DMS 273 (cell line): ENCODE measurements around the gene LEPR.

Source experiments
- DNase-seq: peaks from one replicate; lab custom pipeline; 2025; ENCODE audit not compliant: unreplicated experiment; lab: John Stamatoyannopoulos, UW

The LEPR gene

GRCh38 chr1:65409314-65409713 is 11.2 kb upstream of the LEPR start:
- DNase-seq, result no peak

DNA sequence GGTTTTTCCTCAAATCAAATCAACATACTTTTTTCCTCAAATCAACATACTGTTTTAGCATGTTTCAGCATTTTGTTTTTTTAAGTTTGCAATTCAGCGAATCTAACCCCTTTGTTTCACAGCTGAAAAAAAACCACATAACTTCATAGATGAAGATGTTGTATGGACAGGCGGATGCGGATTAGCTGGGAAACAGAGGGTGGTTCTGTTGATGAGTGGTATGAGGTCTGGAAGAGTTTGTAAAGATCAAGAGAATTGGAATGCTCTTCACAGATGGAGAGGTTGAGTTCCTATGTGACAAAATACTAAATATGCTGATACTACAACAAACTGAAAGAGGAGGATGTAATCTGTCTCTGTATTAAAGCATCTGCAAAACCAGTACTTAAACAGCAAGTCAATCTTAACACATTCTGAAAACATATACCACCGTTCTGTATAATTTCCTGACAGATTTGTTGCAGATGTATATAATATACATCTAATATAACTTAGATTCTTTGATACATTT is 10.6 kb upstream of the LEPR start:
- DNase-seq, result no peak

DNA sequence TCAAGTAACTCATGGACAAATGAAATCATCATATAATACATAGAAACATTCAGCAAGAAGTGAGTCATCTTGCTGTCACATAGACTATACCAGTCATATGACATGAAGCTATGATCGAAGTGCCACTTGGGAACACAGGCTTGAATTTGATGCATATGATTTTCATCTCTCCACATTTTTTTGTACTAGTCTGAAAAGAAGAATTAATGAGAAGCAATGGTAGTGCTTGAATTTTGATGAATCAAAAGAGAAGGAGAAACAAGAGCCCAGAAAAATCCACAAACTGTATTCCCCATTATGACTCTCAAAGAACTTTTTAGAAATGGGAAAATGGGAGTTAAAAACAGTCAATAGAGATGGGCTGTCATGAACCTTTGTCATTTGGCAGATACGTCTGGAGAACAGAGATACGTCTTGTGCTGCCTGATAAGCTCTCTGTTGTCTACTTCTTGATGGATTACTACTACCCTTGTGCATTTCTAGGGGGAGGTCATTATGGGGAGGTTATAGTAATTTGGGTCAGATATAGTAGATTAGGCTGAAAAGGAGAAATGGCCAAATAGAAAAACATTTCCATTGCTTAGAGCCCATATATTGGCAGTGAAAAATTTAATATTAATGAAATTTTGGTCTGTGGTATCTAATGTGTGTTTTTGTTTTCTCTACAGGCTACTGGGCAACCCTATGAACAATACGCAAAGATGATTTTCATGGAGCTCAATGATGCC is 8.0 kb upstream of the LEPR start:
- no peak for DNase-seq

- DNase-seq, result no peak
These were observed 7.5 kb upstream of the LEPR start for GRCh38 chr1:65412984-65413375.

GRCh38 chr1:65414538-65414937 is 5.9 kb upstream of the LEPR start:
- no peak for DNase-seq

- DNase-seq, result no peak
These were observed 3.7 kb upstream of the LEPR start for GRCh38 chr1:65416767-65417166.

DNA sequence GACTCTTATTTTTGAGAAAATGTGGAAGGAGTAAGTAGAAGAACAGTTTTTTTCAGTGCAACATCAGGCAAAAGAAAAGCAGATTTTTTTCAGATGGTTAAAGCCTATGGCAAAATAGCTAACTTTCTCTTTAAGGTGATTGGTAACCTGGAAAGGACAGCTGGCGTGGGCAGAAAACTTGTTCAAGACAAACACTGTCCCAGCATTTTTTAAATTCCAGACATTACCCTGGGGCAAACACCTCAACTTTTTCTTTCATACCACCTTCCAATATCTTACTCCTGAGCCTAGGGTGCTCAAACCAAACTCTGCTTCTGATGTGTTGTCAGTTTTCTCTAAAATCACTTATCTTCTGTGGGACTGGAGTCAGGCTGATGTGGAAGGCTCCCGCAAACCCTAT is 2.7 kb upstream of the LEPR start:
- no peak for DNase-seq

- no peak for DNase-seq
These were observed 1.8 kb upstream of the LEPR start for GRCh38 chr1:65418522-65419185.

GRCh38 chr1:65419681-65420589 is 533 bp upstream of the LEPR start:
- peak; percentile 99 for DNase-seq

- DNase-seq, result no peak
These were observed 1.0 kb downstream of the LEPR start for GRCh38 chr1:65421351-65422025.

DNA sequence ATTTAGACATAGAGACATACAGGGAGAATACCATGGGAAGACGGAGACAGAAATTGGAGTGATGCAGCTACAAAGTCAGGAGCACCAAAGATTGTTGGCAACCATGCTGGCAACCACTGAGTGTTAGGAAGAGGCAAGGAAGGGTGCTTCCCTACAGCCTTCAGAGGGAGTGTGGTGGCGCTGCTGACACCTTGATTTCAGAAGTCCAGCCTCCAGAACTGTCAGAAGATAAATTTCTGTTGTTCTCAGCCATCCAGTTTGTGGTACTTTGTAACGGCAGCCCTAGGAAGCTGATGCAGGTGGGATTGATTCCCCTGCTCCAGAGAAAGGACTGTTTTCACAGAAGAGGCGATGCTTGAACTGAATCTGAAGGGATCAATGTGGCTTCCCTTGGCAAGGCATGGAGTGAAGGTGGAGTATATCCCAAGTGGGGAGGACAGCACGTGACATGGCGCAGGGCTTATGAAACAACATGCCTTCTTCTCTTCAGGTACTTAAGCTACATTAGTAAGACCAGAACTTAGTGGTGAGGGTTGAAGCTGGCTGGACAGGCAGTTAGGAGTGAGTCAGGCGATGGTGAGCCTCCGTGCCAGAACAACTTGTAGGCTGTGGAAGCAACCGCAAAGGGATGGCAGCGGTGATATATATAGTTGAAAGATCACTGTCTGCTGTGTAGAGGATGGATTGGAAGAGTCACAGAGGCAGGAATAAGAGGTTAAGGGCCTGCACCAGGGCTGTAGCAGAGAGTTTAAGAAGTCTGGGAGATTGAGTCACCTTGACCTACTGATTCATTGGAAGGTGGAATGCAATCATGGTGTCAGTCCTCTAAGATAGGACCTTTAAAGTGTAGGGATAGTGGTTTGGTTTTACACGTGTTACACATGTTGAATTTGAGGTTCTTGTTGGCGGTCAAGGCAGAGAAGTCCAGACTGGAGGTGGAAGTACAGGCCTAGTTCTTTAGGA is 2.1 kb downstream of the LEPR start:
- no peak for DNase-seq

GRCh38 chr1:65423884-65424572 is 3.6 kb downstream of the LEPR start:
- peak; percentile 17 for DNase-seq

- no peak for DNase-seq
These were observed 4.1 kb downstream of the LEPR start for GRCh38 chr1:65424573-65424889.

- no peak for DNase-seq
These were observed 4.5 kb downstream of the LEPR start for GRCh38 chr1:65425006-65425405.

DNA sequence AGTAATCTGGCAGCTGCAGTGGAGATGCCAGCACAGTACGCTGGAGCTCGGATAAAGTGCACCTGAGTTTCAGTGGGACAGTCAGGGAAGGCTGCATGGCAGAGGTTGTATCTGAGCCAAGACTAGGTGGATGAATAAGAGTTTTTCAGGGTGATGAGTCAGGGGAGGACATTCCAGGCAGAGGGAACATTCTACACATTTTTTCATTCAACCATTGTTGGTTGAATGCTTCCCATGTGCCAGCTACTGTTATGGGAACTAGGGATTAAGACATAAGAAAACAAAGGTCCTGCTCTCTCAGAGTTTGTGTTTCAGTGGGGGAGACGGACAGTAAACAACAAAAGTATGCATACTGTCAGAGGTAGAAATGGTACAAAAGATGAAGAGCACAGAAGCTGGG is 5.2 kb downstream of the LEPR start:
- DNase-seq, result no peak

- no peak for DNase-seq
These were observed 8.6 kb downstream of the LEPR start for GRCh38 chr1:65429078-65429477.

DNA sequence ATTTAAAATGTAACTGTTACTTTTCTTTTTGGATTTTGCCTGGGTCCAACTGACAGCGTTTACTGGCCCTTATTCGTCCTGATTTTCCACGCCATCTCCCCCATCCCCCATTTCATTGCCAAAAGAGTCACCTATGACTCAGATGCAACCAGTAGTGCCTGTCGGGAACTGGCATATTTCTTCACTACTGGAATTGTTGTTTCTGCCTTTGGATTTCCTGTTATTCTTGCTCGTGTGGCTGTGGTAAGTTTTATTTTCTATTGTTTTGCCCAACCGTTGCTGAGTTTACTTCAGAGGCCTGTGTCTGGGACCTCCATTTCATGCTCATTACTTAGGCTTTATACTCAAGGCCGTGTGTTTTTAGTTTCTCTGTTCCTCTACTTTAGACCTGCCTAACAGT is 9.3 kb downstream of the LEPR start:
- no peak for DNase-seq

GRCh38 chr1:65431111-65431705 is 10.7 kb downstream of the LEPR start:
- DNase-seq, result peak; percentile 72

GRCh38 chr1:65432918-65433317 is 12.4 kb downstream of the LEPR start:
- DNase-seq, result no peak
